ENCODE results near the gene RAB3A. TPM values are rescaled to one million over a fixed set of nuclear protein-coding genes. Genes with fewer than 3 reads are reported as not detected.
A peak's percentile ranks its signal among the peaks of the same experiment; 100 is the strongest.

The RAB3A gene
- total RNA-seq, 6 donors from 2014 or later = 0.46 to 5.0 (median 3.4) TPM

DNA sequence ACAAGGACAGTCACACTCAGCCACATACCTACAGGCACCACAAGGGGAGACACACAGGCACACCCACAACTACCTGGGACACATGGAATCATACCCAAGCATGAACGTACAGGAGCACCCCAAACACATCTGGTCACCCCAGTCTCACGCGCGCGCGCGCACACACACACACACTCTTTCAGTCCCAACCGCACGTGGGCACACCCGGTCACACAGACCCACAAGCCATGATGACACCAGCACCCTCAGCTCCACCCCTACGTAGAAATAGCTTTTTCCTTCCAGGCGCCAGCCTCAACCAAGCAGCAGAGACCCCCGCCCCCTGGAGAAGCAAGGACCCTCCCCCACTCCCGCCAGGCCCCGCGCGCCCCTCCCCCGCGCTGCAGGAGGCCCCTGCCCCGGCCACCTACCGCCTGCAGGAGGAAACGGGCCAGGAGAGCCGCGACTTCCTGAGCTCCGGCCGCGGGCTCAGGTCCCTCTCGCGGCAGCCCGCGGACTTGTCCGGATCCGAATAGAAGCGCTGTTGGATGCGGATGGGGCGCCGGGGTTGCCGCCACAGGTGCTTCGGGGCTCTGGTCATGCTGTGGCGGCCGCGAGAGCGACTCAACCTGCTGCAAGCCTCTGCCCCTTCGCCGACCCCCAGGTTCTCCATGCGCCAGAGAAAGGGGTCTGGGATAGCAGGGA, 28.8 kb upstream of the RAB3A start:
- no peak overlapping the region for H3K4me3 ChIP-seq
- ATAC-seq (ENCODE audit: low FRiP score in 2 of 2) = peak in 1 of 2 donors; percentile 4
- DNase-seq = no peak
- TF ChIP-seq, protein P1, sequence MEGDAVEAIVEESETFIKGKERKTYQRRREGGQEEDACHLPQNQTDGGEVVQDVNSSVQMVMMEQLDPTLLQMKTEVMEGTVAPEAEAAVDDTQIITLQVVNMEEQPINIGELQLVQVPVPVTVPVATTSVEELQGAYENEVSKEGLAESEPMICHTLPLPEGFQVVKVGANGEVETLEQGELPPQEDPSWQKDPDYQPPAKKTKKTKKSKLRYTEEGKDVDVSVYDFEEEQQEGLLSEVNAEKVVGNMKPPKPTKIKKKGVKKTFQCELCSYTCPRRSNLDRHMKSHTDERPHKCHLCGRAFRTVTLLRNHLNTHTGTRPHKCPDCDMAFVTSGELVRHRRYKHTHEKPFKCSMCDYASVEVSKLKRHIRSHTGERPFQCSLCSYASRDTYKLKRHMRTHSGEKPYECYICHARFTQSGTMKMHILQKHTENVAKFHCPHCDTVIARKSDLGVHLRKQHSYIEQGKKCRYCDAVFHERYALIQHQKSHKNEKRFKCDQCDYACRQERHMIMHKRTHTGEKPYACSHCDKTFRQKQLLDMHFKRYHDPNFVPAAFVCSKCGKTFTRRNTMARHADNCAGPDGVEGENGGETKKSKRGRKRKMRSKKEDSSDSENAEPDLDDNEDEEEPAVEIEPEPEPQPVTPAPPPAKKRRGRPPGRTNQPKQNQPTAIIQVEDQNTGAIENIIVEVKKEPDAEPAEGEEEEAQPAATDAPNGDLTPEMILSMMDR (IDR thresholded peaks at IDR 0.05) = no peak
- TF ChIP-seq POLR2AphosphoS5 (IDR thresholded peaks at IDR 0.05) = no peak
- H3K27me3 ChIP-seq = peaks cover 0 to 7% (median 5%) of the 10 kb centered on the region in 4 donors
- H3K36me3 ChIP-seq = no peaks in the 10 kb centered on the region
- H3K9me3 ChIP-seq = peaks cover 0 to 8% (median 5%) of the 10 kb centered on the region in 4 donors
- H3K4me1 ChIP-seq = peaks cover 0 to 19% (median 8%) of the 10 kb centered on the region in 4 donors
- 0 to 9% methylated on average over 7 to 27 of the region's 46 CpGs for WGBS, 2 donors
- no peak overlapping the region for H3K27ac ChIP-seq

DNA sequence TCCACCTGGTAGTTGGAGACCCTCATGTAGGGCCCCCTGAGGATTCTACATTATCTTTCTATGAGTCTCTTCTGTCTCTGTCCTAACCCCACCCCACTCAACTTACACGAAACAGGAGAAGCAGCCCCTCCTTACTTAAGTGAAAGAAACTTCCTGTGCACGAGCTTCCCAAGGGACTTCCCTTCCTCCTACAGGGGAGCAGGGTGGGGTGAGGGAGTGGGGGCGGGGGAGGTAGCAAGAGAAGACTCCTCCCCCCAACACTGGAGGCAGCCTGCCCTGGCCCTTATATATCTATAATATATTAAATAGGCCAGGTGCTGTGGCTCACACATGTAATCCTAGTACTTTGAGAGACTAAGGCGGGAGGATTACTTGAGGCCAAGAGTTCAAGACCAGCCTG, 27.9 kb upstream of the RAB3A start:
- H3K27me3 ChIP-seq = peaks cover 0 to 7% (median 5%) of the 10 kb centered on the region in 4 donors
- 20 to 21% methylated on average over 4 of the region's 4 CpGs for WGBS, 2 donors
- ATAC-seq (ENCODE audit: low FRiP score in 2 of 2) = no peak

DNA sequence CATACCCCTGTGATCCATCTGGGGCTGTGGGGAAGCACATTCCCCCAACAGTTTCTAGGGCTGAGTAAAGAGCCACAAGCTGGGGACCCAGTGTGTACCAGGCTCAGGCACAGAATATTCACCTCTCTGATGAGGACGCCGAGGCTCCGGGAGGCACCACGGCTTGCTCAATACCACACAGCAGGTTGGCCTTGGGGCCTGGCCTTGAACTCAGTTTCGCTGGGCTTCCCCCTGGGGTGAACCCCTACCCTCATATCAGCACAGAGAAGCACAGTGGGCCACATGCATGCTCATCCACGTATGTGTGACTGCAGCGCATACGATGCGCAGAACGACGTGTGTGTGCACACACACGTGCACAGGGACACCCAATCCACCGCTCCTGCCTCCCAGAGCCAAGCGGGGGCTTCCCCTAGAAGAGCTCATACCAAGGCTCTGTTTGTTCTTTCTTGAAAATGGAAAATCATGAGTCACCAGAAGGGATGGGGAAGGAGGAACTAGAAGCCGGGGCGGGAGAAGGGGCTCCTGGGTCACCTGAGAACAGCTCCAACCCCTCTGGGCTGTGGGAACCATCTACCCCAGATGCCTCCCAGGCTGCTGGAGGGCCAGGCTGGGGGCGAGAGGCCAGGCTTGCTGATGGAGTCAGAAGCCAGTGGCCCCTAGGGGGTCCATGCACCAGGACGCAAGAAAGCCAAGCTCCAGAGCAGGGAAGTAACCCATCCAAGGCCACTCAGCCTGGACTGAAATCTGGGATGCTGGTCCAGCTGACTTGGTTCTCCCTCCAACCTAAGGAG, 27.3 kb upstream of the RAB3A start:
- H3K9me3 ChIP-seq = peaks cover 0 to 8% (median 5%) of the 10 kb centered on the region in 4 donors
- no peak for TF ChIP-seq POLR2AphosphoS5 (IDR thresholded peaks at IDR 0.05)
- no peak for TF ChIP-seq EP300 (IDR thresholded peaks at IDR 0.05)
- TF ChIP-seq POLR2A (IDR thresholded peaks at IDR 0.05) = no peak
- TF ChIP-seq, protein P1 (IDR thresholded peaks at IDR 0.05) = no peak
- peak in 1 of 2 donors; percentile 17 for ATAC-seq (ENCODE audit: low FRiP score in 2 of 2)
- H3K4me1 ChIP-seq = peaks cover 2 to 21% (median 10%) of the 10 kb centered on the region in 4 donors
- no peak overlapping the region for H3K27ac ChIP-seq
- H3K27me3 ChIP-seq = peaks cover 0 to 11% (median 5%) of the 10 kb centered on the region in 4 donors
- H3K36me3 ChIP-seq = no peaks in the 10 kb centered on the region
- WGBS, 2 donors = 66 to 67% methylated on average over 12 to 18 of the region's 18 CpGs
- no peak overlapping the region for H3K4me3 ChIP-seq
- DNase-seq = no peak

More for the DNA sequence above, 27.9 kb upstream of the RAB3A start:
- Histone ChIP-seq H3K36me3 (no peaks in the 10 kb centered on the region), H3K4me1 (peaks cover 0 to 19% (median 8%) of the 10 kb centered on the region in 4 donors), H3K9me3 (peaks cover 0 to 8% (median 5%) of the 10 kb centered on the region in 4 donors), H3K4me3 (no peak overlapping the region), H3K27ac (no peak overlapping the region)
- TF ChIP-seq POLR2A (IDR thresholded peaks at IDR 0.05) = no peak
- no peak for TF ChIP-seq EP300 (IDR thresholded peaks at IDR 0.05)
- TF ChIP-seq, protein P1 (IDR thresholded peaks at IDR 0.05) = no peak
- TF ChIP-seq POLR2AphosphoS5 (IDR thresholded peaks at IDR 0.05) = no peak
- DNase-seq = no peak

DNA sequence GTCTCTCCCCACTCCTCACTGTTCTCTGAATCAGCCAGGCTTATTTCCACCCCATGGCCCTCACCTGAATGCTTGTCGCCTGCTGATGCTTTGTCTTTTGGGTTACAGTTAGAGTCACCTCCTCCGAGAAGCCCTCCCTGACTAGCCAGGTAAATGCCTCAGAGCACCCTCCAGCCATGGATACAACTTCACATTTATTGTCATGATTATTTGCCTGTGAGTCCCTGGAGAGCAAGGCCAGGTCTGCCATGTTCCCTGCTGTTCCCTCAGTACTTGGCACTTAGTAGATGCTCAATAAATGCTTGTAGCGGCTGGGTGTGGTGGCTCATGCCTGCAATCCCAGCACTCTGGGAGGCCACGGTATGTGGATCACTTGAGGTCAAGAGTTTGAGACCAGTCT, 26.1 kb upstream of the RAB3A start:
- Histone ChIP-seq H3K4me3 (no peak overlapping the region), H3K9me3 (peaks cover 0 to 8% (median 5%) of the 10 kb centered on the region in 4 donors), H3K27me3 (peaks cover 3 to 23% (median 9%) of the 10 kb centered on the region in 4 donors), H3K27ac (no peak overlapping the region), H3K4me1 (peaks cover 13 to 34% (median 22%) of the 10 kb centered on the region in 4 donors), H3K36me3 (no peaks in the 10 kb centered on the region)
- no peak for ATAC-seq (ENCODE audit: low FRiP score in 2 of 2)
- TF ChIP-seq POLR2A (IDR thresholded peaks at IDR 0.05) (no peak), EP300 (IDR thresholded peaks at IDR 0.05) (no peak), POLR2AphosphoS5 (IDR thresholded peaks at IDR 0.05) (no peak)
- TF ChIP-seq, protein P1 (IDR thresholded peaks at IDR 0.05) = no peak
- DNase-seq = no peak
- 78 to 84% methylated on average over 3 to 4 of the region's 4 CpGs for WGBS, 2 donors

All from upper lobe of left lung (tissue), 6 donors.